K562 (cell line): Measurements from ENCODE around the gene SCNN1B. TPM values are rescaled to one million over a fixed set of nuclear protein-coding genes. Genes with fewer than 3 reads are reported as not detected.

Experiments
- ATAC-seq: fragments of 200-7000 bp; cut with Tn5 transposase; 3 replicates; pipeline ENCODE4 v1.9.1; 2020; ENCODE audit warnings: moderate library complexity
- BruUV-seq: library from RNA; stranded (reverse); fragments of 400-500 nt; replicated peaks from 2 replicates; lab custom pipeline; 2021; lab: Mats Ljungman, UMichigan
- CTCF ChIA-PET: fragments of 300-600 bp; formaldehyde crosslinking; extraction: SDS; loops from one replicate; lab custom pipeline; 2021; ENCODE audit warnings: low intra/inter-chr PET ratio; lab: Yijun Ruan, JAX
- POLR2A ChIA-PET: fragments of 300-600, 350-650 bp; sonication (Branson Sonifier 250); formaldehyde crosslinking; extraction: SDS; loops from one replicate; lab custom pipeline; 2021; ENCODE audit warnings: antibody characterized with exemption, inconsistent platforms; lab: Yijun Ruan, JAX
- DNase-seq, 4 experiments: peaks; one replicate each; pipeline versions ENCODE4 v3.0.0 to v3.0.0-alpha.2; 2011 to 2018; ENCODE audit warnings: low spot score in 3 of 4, mixed read lengths in 3 of 4; ENCODE audit errors: extremely low read depth in 1 of 4
- FAIRE-seq: peaks from 2 replicates; lab custom pipeline; 2011; peaks lifted over from hg19 to GRCh38; lab: Jason Lieb, UNC
- H2AFZ ChIP-seq: 2 replicates; pipeline ENCODE4 v1.6.0; 2011; ENCODE audit warnings: low read depth, low read length, control low read depth, inconsistent platforms
- H3K27ac ChIP-seq: fragments of 200-600 bp; 3 replicates; pipeline ENCODE4 v1.8.0; 2011; ENCODE audit warnings: low read depth, mild to moderate bottlenecking, control low read depth, inconsistent platforms, low read length, moderate library complexity, mixed read lengths; ENCODE audit errors: extremely low read depth
- H3K27me3 ChIP-seq, 2 experiments: fragments of 300-600 bp in 1 of 2; 2 replicates in 1 of 2; 3 replicates in 1 of 2; pipeline versions ENCODE4 v1.6.0 to v1.8.0; 2011; ENCODE audit warnings: inconsistent platforms in 2 of 2, low read length in 2 of 2, mild to moderate bottlenecking in 1 of 2, mixed read lengths in 1 of 2, moderate library complexity in 1 of 2; ENCODE audit not compliant: control insufficient read depth in 2 of 2, insufficient read depth in 2 of 2
- H3K36me3 ChIP-seq: fragments of 300-600 bp; 3 replicates; pipeline ENCODE4 v1.8.0; 2011; ENCODE audit warnings: mild to moderate bottlenecking, low read length, inconsistent platforms; ENCODE audit not compliant: control insufficient read depth, insufficient read depth
- H3K4me1 ChIP-seq, 2 experiments: fragments of 200-600 bp in 1 of 2; replicated peaks in 1 of 2; 2 replicates in 1 of 2; 3 replicates in 1 of 2; pipeline versions ENCODE4 v1.5.1 to v1.8.0; 2011; ENCODE audit warnings: inconsistent platforms in 2 of 2, low read length in 2 of 2, mild to moderate bottlenecking in 1 of 2, mixed read lengths in 1 of 2, moderate library complexity in 1 of 2; ENCODE audit not compliant: control insufficient read depth in 2 of 2, insufficient read depth in 2 of 2
- H3K4me2 ChIP-seq: 2 replicates; pipeline ENCODE4 v1.6.1; 2011; ENCODE audit warnings: low read length, control low read depth, inconsistent platforms, mixed read lengths; ENCODE audit not compliant: insufficient read depth
- H3K4me3 ChIP-seq: fragments of 200-600 bp; sonication (generic), shearing (Covaris generic); 2 replicates; pipeline ENCODE4 v1.5.1; 2016; ENCODE audit warnings: control low read depth, inconsistent platforms
- H3K79me2 ChIP-seq: fragments of 200-600 bp; 3 replicates; pipeline ENCODE4 v1.8.0; 2011; ENCODE audit warnings: low read length, inconsistent platforms; ENCODE audit not compliant: control insufficient read depth, insufficient read depth
- H3K9ac ChIP-seq, 2 experiments: 2 replicates each; pipeline versions ENCODE4 v1.6.0 to v1.6.1; 2011; ENCODE audit warnings: low read depth in 2 of 2, low read length in 2 of 2, control low read depth in 1 of 2, inconsistent platforms in 1 of 2, mild to moderate bottlenecking in 1 of 2, mixed read lengths in 1 of 2; ENCODE audit not compliant: insufficient read depth in 1 of 2
- H3K9me1 ChIP-seq: one replicate; pipeline ENCODE4 v1.6.0; 2011; ENCODE audit warnings: inconsistent platforms, mild to moderate bottlenecking, low read length, moderate library complexity; ENCODE audit not compliant: control insufficient read depth, insufficient read depth
- H3K9me3 ChIP-seq: replicated peaks from 2 replicates; pipeline ENCODE4 v1.5.1; 2011; ENCODE audit warnings: low read depth, low read length, inconsistent platforms; ENCODE audit not compliant: control insufficient read depth, insufficient read depth
- H4K20me1 ChIP-seq: replicated peaks from 2 replicates; pipeline ENCODE4 v1.6.1; 2011; ENCODE audit warnings: low read length, inconsistent platforms, mixed read lengths; ENCODE audit not compliant: control insufficient read depth, insufficient read depth
- BRCA1 ChIP-seq, 2 experiments: fragments of 450-650 bp in 1 of 2; sonication (generic) in 1 of 2; formaldehyde crosslinking in 1 of 2; IDR thresholded peaks; 2 replicates each; pipeline versions ENCODE4 v1.5.0 to v1.6.1; 2017 to 2020; ENCODE audit warnings: mild to moderate bottlenecking in 1 of 2, missing genetic modification reagents in 1 of 2
- DIDO1 ChIP-seq: fragments of 450-650 bp; IDR thresholded peaks from 2 replicates; pipeline ENCODE4 v1.6.1; 2016; ENCODE audit warnings: low read depth, missing biosample characterization, missing genetic modification characterization
- E2F3 ChIP-seq: fragments of 250-450 bp; sonication (Bioruptor Pico); IDR thresholded peaks from 2 replicates; pipeline ENCODE4 v1.4.0; 2020; ENCODE audit warnings: mild to moderate bottlenecking
- ETV6 ChIP-seq, 3 experiments: fragments of 150-350 bp in 1 of 3; sonication (generic) in 1 of 3; formaldehyde crosslinking in 1 of 3; IDR thresholded peaks; 2 replicates each; pipeline versions ENCODE4 v1.6.1 to v1.8.0; 2014 to 2022; ENCODE audit warnings: borderline replicate concordance in 2 of 3, low read depth in 2 of 3, antibody characterized with exemption in 1 of 3, low read length in 1 of 3, mild to moderate bottlenecking in 1 of 3, missing genetic modification reagents in 1 of 3
- HMGXB4 ChIP-seq: sonication (generic); formaldehyde crosslinking; IDR thresholded peaks from 2 replicates; pipeline ENCODE4 v1.8.1; 2023; ENCODE audit warnings: mild to moderate bottlenecking, missing genetic modification reagents
- IRF2 ChIP-seq: sonication (generic); formaldehyde crosslinking; IDR thresholded peaks from 2 replicates; pipeline ENCODE4 v1.8.1; 2022; ENCODE audit warnings: mild to moderate bottlenecking, missing genetic modification reagents
- KDM1A ChIP-seq, 2 experiments: fragments of 450-650 bp; IDR thresholded peaks; 2 replicates each; pipeline ENCODE4 v1.6.1; 2016; ENCODE audit warnings: mild to moderate bottlenecking in 2 of 2
- PURB ChIP-seq: sonication (generic); formaldehyde crosslinking; IDR thresholded peaks from 2 replicates; pipeline ENCODE4 v1.9.0; 2021; ENCODE audit warnings: low read depth, mild to moderate bottlenecking, missing genetic modification reagents
- RB1 ChIP-seq: fragments of 450-650 bp; IDR thresholded peaks from 2 replicates; pipeline ENCODE4 v1.6.1; 2017; ENCODE audit warnings: low read depth, mild to moderate bottlenecking
- SFPQ ChIP-seq: fragments of 200-400 bp; formaldehyde crosslinking; IDR thresholded peaks from 2 replicates; pipeline ENCODE4 v1.6.1; 2017; ENCODE audit warnings: mild to moderate bottlenecking, low read depth, low read length, moderate library complexity
- TOE1 ChIP-seq, 2 experiments: fragments of 450-650 bp in 1 of 2; sonication (generic) in 1 of 2; formaldehyde crosslinking in 1 of 2; IDR thresholded peaks; 2 replicates each; pipeline versions ENCODE4 v1.7.1 to v1.8.0; 2016 to 2022; ENCODE audit warnings: borderline replicate concordance in 2 of 2, mild to moderate bottlenecking in 2 of 2, antibody characterized with exemption in 1 of 2, inconsistent platforms in 1 of 2, low read depth in 1 of 2, missing genetic modification reagents in 1 of 2, moderate library complexity in 1 of 2
- ZNF282 ChIP-seq: sonication (generic); formaldehyde crosslinking; IDR thresholded peaks from 2 replicates; pipeline ENCODE4 v1.8.1; 2023; ENCODE audit warnings: missing genetic modification reagents
- ZNF561 ChIP-seq: fragments of 450-650 bp; formaldehyde crosslinking; conservative IDR thresholded peaks from 2 replicates; pipeline ENCODE4 v1.4.0; 2020; ENCODE audit warnings: mild to moderate bottlenecking, moderate library complexity
- ZNF583 ChIP-seq: fragments of 250-450 bp; sonication (Bioruptor Pico); IDR thresholded peaks from 2 replicates; pipeline ENCODE4 v1.4.0; 2020
- ZNF584 ChIP-seq: fragments of 200-800 bp; sonication (Bioruptor generic); IDR thresholded peaks from 2 replicates; pipeline ENCODE4 v1.6.1; 2016; ENCODE audit warnings: low read depth, mild to moderate bottlenecking, missing genetic modification characterization, missing compliant biosample characterization
- ZNF695 ChIP-seq: fragments of 450-650 bp; formaldehyde crosslinking; IDR thresholded peaks from 2 replicates; pipeline ENCODE4 v1.4.0; 2020; ENCODE audit warnings: mild to moderate bottlenecking, moderate library complexity
- WGBS: fragments of 100-300 bp; shearing (Covaris generic); methylation state at CpG from one replicate; pipeline ENCODE4 v1.1.6; 2016; ENCODE audit warnings: low coverage, mixed read lengths; ENCODE audit not compliant: insufficient coverage; ENCODE audit errors: missing lambda C conversion rate; 5-methylcytosine and 5-hydroxymethylcytosine counted together
- in situ Hi-C: fragments of 300-500 bp; cut with MboI; formaldehyde crosslinking; loops from 4 replicates; pipeline ENCODE4 v1.15.0; 2018; ENCODE audit warnings: inconsistent platforms, mixed read lengths
- intact Hi-C: fragments of 100-400 bp; cut with micrococcal nuclease; formaldehyde crosslinking; loops from 2 replicates; pipeline ENCODE4 v1.14.2; 2022
- polyA plus RNA-seq, 8 experiments: library from polyadenylated mRNA; depleted of rRNA in 4 of 8; stranded (reverse) in 5 of 8; unstranded in 3 of 8; fragments of >200 nt; fragmentation: Nextera tagmentation in 2 of 8; fragmentation: Illumina TruSeq in 1 of 8; extraction: Ambion mirVana in 2 of 8; extraction: Trizol in 1 of 8; gene quantifications; 2 replicates each; pipeline versions ENCODE4 v1.2.1 to v1.2.3, GENCODE V29; 2011 to 2014; ENCODE audit warnings: inconsistent platforms in 1 of 8, missing spikeins in 1 of 8
- total RNA-seq, 7 experiments: library from RNA; depleted of rRNA in 6 of 7; stranded (reverse); fragments of >200 nt in 6 of 7; fragmentation: Illumina TruSeq in 2 of 7; extraction: Trizol in 2 of 7; gene quantifications; 2 replicates each; pipeline versions ENCODE4 v1.2.1 to v1.2.3, GENCODE V29; 2011 to 2021; ENCODE audit warnings: low replicate concordance in 1 of 7

SCNN1B gene
- total and polyA plus RNA-seq, 9 of the 15 experiments (the other 6 are each of a cell fraction or from before 2014, with no cell fraction given) = not detected

- TF ChIP-seq SFPQ (no peak), TOE1 (IDR thresholded peaks at IDR 0.05; ENCODE audit: borderline replicate concordance) (no peak), TOE1 (CRISPR knock-in tag; IDR thresholded peaks at IDR 0.05; ENCODE audit: borderline replicate concordance, low read depth) (no peak), PURB (CRISPR knock-in tag) (no peak), ZNF695 (CRISPR knock-in tag) (no peak), ZNF583 (CRISPR knock-in tag) (no peak), DIDO1 (tag) (no peak)
Measured at GRCh38 chr16:23320693-23321092, 18.6 kb downstream of the SCNN1B start (continued).

GRCh38 chr16:23321206-23321875 is 19.2 kb downstream of the SCNN1B start:
- Histone ChIP-seq H3K9ac (no peak overlapping the region), H2AFZ (no peak overlapping the region), H3K4me3 (no peak overlapping the region), H3K9me3 (no peaks in the 10 kb centered on the region; the same call in 1 of the 2 replicates), H4K20me1 (0 out of 2 replicates have a peak, but pooled peaks cover 2% of the 10 kb centered on the region), H3K27me3 (peaks cover 17 to 39% of the 10 kb centered on the region in 2 experiments), H3K4me1 (no peaks in the 10 kb centered on the region), H3K27ac (no peak overlapping the region), H3K4me2 (no peak overlapping the region), H3K36me3 (no peaks in the 10 kb centered on the region), H3K79me2 (no peaks in the 10 kb centered on the region), H3K9me1 (no peaks in the 10 kb centered on the region)
- ATAC-seq (no peak), DNase-seq (no peak), FAIRE-seq (no peak)
- no TSS peak for BruUV-seq
- POLR2A ChIA-PET = interaction anchor here (0.6 to 1.2 kb wide), 2 partner anchors 17 to 127 kb away, joined by 3 read pairs; no protein-coding TSS in a partner anchor
- intact Hi-C loops = no loop called here
- in situ Hi-C loops = no loop called here
- WGBS = 12% methylated on average over 14 of the region's 14 CpGs
- CTCF ChIA-PET = no interaction called here
- TF ChIP-seq KDM1A (IDR thresholded peaks at IDR 0.05) (no peak), TOE1 (IDR thresholded peaks at IDR 0.05; ENCODE audit: borderline replicate concordance) (no peak), TOE1 (CRISPR knock-in tag; IDR thresholded peaks at IDR 0.05; ENCODE audit: borderline replicate concordance, low read depth) (no peak), E2F3 (CRISPR knock-in tag) (no peak), ZNF282 (no peak), IRF2 (CRISPR knock-in tag) (no peak), HMGXB4 (CRISPR knock-in tag) (no peak), RB1 (no peak), ETV6 (IDR thresholded peaks at IDR 0.05; ENCODE audit: borderline replicate concordance in 1 of 2, low read depth in 2 of 2, low read length in 1 of 2) (no peak), ETV6 (CRISPR knock-in tag; IDR thresholded peaks at IDR 0.05; ENCODE audit: borderline replicate concordance) (no peak), BRCA1 (IDR thresholded peaks at IDR 0.05) (no peak), BRCA1 (CRISPR knock-in tag; IDR thresholded peaks at IDR 0.05) (no peak), ZNF561 (CRISPR knock-in tag) (no peak), ZNF584 (CRISPR knock-in tag) (no peak)
